DOHH2 (cell line): ENCODE data around the gene ZFR.

Experiments
- EZH2phosphoT487 ChIP-seq: fragments of 200-600 bp; sonication (generic); IDR thresholded peaks from 2 replicates; pipeline ENCODE4 v1.6.1; 2017; ENCODE audit warnings: borderline replicate concordance, mild to moderate bottlenecking, antibody characterized with exemption, low read length, moderate library complexity, mixed read lengths
- TF ChIP-seq, protein P1 (sequence below): fragments of 200-600 bp; sonication (generic); IDR thresholded peaks from one replicate; pipeline ENCODE4 v1.5.1; 2014; ENCODE audit warnings: antibody characterized with exemption, mild to moderate bottlenecking, low read depth, low read length; ENCODE audit not compliant: poor library complexity, severe bottlenecking

DNA sequence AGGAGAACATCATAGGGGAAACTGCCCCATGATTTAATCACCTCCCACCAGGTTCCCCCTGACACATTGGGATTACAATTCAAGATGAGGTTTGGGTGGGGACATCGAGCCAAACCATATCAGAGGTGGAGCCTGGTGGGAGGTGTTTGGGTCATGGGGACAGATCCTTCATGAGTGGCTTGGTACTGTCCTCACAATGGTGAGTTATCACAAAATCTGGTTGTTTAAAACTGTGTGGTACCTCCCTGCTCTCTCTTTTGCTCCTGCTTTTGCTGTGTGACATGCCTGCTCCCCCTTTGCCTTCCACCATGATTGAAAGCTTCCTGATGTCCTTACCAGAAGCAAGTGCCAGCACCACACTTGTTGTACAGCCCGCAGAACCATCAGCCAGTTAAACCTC, 16.2 kb upstream of the ZFR start:
- TF ChIP-seq EZH2phosphoT487 = no peak
- TF ChIP-seq, protein P1, sequence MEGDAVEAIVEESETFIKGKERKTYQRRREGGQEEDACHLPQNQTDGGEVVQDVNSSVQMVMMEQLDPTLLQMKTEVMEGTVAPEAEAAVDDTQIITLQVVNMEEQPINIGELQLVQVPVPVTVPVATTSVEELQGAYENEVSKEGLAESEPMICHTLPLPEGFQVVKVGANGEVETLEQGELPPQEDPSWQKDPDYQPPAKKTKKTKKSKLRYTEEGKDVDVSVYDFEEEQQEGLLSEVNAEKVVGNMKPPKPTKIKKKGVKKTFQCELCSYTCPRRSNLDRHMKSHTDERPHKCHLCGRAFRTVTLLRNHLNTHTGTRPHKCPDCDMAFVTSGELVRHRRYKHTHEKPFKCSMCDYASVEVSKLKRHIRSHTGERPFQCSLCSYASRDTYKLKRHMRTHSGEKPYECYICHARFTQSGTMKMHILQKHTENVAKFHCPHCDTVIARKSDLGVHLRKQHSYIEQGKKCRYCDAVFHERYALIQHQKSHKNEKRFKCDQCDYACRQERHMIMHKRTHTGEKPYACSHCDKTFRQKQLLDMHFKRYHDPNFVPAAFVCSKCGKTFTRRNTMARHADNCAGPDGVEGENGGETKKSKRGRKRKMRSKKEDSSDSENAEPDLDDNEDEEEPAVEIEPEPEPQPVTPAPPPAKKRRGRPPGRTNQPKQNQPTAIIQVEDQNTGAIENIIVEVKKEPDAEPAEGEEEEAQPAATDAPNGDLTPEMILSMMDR = no peak
